Parathyroid adenoma (tissue), 2 donors: ENCODE results near the gene KCNJ16.

Experiments
- H2AFZ ChIP-seq: fragments of 300-600 bp; sonication (generic); one replicate; pipeline ENCODE4 v1.7.0; 2017; ENCODE audit warnings: antibody characterized with exemption, mild to moderate bottlenecking
- H3K27ac ChIP-seq: fragments of 300-600 bp; sonication (generic); one replicate; pipeline ENCODE4 v1.7.0; 2017
- H3K27me3 ChIP-seq: fragments of 300-600 bp; sonication (generic); one replicate; pipeline ENCODE4 v1.7.0; 2017; ENCODE audit warnings: low read length; ENCODE audit not compliant: control insufficient read depth, insufficient read depth
- H3K36me3 ChIP-seq: fragments of 300-600 bp; sonication (generic); one replicate; pipeline ENCODE4 v1.7.0; 2017; ENCODE audit warnings: low read length; ENCODE audit not compliant: control insufficient read depth, insufficient read depth
- H3K4me1 ChIP-seq: fragments of 300-600 bp; sonication (generic); one replicate; pipeline ENCODE4 v1.7.0; 2017; ENCODE audit warnings: control low read depth
- H3K4me2 ChIP-seq: fragments of 300-600 bp; sonication (generic); one replicate; pipeline ENCODE4 v1.7.0; 2017; ENCODE audit warnings: low read length
- H3K4me3 ChIP-seq: fragments of 300-600 bp; sonication (generic); one replicate; pipeline ENCODE4 v1.7.0; 2017; ENCODE audit warnings: low read depth, low read length
- H3K79me2 ChIP-seq: fragments of 300-600 bp; sonication (generic); one replicate; pipeline ENCODE4 v1.7.0; 2017; ENCODE audit warnings: control low read depth
- H3K9ac ChIP-seq: fragments of 300-600 bp; sonication (generic); one replicate; pipeline ENCODE4 v1.7.0; 2017; ENCODE audit warnings: mild to moderate bottlenecking
- H3K9me3 ChIP-seq: fragments of 300-600 bp; sonication (generic); one replicate; pipeline ENCODE4 v1.7.0; 2017; ENCODE audit warnings: low read length; ENCODE audit not compliant: control insufficient read depth
- TF ChIP-seq, protein P1 (sequence below): fragments of 300-600 bp; sonication (generic); IDR thresholded peaks from one replicate; pipeline ENCODE4 v1.7.0; 2017; ENCODE audit warnings: antibody characterized with exemption, mild to moderate bottlenecking
- donor health status: primary hyperparathyroidism.

Gene KCNJ16

GRCh38 chr17:70076189-70076588 is 1.2 kb downstream of the KCNJ16 start:
- Histone ChIP-seq H3K79me2 (peaks cover 36% of the 10 kb centered on the region), H3K9ac (peak overlapping the region; percentile 25), H3K9me3 (no peaks in the 10 kb centered on the region), H3K4me1 (peaks cover 27% of the 10 kb centered on the region), H3K27me3 (no peaks in the 10 kb centered on the region), H3K36me3 (no peaks in the 10 kb centered on the region), H3K4me3 (peak overlapping the region; percentile 86), H2AFZ (no peak overlapping the region), H3K4me2 (peak overlapping the region; percentile 87), H3K27ac (peak overlapping the region; percentile 95)
- TF ChIP-seq, protein P1, sequence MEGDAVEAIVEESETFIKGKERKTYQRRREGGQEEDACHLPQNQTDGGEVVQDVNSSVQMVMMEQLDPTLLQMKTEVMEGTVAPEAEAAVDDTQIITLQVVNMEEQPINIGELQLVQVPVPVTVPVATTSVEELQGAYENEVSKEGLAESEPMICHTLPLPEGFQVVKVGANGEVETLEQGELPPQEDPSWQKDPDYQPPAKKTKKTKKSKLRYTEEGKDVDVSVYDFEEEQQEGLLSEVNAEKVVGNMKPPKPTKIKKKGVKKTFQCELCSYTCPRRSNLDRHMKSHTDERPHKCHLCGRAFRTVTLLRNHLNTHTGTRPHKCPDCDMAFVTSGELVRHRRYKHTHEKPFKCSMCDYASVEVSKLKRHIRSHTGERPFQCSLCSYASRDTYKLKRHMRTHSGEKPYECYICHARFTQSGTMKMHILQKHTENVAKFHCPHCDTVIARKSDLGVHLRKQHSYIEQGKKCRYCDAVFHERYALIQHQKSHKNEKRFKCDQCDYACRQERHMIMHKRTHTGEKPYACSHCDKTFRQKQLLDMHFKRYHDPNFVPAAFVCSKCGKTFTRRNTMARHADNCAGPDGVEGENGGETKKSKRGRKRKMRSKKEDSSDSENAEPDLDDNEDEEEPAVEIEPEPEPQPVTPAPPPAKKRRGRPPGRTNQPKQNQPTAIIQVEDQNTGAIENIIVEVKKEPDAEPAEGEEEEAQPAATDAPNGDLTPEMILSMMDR, result no peak

DNA sequence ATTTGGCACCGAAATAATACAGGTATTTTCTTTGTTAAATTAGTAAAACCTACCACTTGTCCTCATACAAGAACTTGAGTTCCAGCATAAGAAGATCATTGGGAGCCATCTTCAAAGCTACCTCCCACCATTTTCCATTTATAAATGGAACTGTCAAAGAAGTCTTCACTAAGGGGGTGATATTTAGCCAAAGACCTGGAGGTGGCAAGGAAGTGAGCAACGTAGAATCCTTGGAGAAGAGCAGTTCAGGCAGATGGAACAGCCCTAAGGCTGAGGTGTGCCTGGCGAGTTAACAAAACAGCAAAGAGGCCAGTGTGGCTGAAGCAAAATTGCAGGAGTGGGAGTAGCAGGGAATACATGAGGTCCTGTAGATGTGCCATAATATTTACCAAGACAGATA is 1.8 kb downstream of the KCNJ16 start:
- Histone ChIP-seq H3K27me3 (no peaks in the 10 kb centered on the region), H3K4me1 (peaks cover 25% of the 10 kb centered on the region), H3K4me3 (peak overlapping the region; percentile 86), H3K36me3 (no peaks in the 10 kb centered on the region), H3K4me2 (peak overlapping the region; percentile 87), H3K9me3 (no peaks in the 10 kb centered on the region), H3K27ac (peak overlapping the region; percentile 95), H3K79me2 (peaks cover 43% of the 10 kb centered on the region), H2AFZ (peak overlapping the region; percentile 36), H3K9ac (peak overlapping the region; percentile 25)
- TF ChIP-seq, protein P1, result no peak

DNA sequence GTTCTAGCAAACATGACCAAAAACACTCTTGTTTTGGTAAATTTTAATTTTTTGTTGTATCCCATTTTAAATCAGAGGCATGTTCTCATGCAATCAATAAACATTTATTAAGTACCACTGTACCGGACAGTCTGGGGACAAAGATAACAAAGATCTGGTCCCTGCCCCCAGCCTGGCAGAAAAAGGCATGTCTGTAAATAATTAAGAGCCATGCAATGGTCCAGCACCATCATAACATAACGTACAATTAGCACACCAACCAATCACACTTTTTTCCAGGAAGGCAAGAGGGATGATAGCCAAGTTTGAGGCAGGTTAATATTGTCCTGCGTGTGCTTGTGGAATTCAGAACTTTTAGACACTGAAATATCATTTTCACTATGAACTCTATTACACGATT is 3.5 kb downstream of the KCNJ16 start:
- Histone ChIP-seq H3K4me1 (peaks cover 21% of the 10 kb centered on the region), H2AFZ (no peak overlapping the region), H3K79me2 (peaks cover 54% of the 10 kb centered on the region), H3K36me3 (no peaks in the 10 kb centered on the region), H3K9me3 (no peaks in the 10 kb centered on the region), H3K27me3 (no peaks in the 10 kb centered on the region), H3K27ac (peak overlapping the region; percentile 95), H3K9ac (no peak overlapping the region), H3K4me3 (peak overlapping the region; percentile 86), H3K4me2 (peak overlapping the region; percentile 87)
- TF ChIP-seq, protein P1, result no peak

GRCh38 chr17:70078994-70079531 is 4.0 kb downstream of the KCNJ16 start:
- Histone ChIP-seq H3K27me3 (no peaks in the 10 kb centered on the region), H3K4me1 (peaks cover 20% of the 10 kb centered on the region), H3K36me3 (no peaks in the 10 kb centered on the region), H3K4me2 (peak overlapping the region; percentile 87), H2AFZ (no peak overlapping the region), H3K79me2 (peaks cover 59% of the 10 kb centered on the region), H3K4me3 (peak overlapping the region; percentile 86), H3K27ac (peak overlapping the region; percentile 95), H3K9ac (no peak overlapping the region), H3K9me3 (no peaks in the 10 kb centered on the region)
- TF ChIP-seq, protein P1, result no peak
